WTC11 (cell line): ENCODE results near the gene TBC1D22B. TPM values are rescaled to one million over a fixed set of nuclear protein-coding genes. Genes with fewer than 3 reads are reported as not detected.

Experiments used
- ATAC-seq: fragments of 200-7000 bp; cut with Tn5 transposase; 2 replicates; pipeline ENCODE4 v1.10.0; 2021; ENCODE audit warnings: mild to moderate bottlenecking, moderate library complexity
- CTCF ChIA-PET: fragments of 300-600 bp; sonication (Branson Sonifier 250); formaldehyde crosslinking; loops from one replicate; lab custom pipeline; 2021; ENCODE audit warnings: antibody characterized with exemption; lab: Charles Lee
- POLR2A ChIA-PET: fragments of 350-600 bp; sonication (Branson Sonifier 250); formaldehyde crosslinking; loops from one replicate; lab custom pipeline; 2021; ENCODE audit warnings: antibody characterized with exemption; lab: Charles Lee
- DNase-seq: peaks from one replicate; pipeline ENCODE4 v3.0.0; 2021; ENCODE audit warnings: low spot score
- H3K27ac Mint-ChIP-seq: 2 replicates; pipeline ENCODE4 v1.8.0; 2021; ENCODE audit warnings: mixed read lengths
- H3K27me3 Mint-ChIP-seq: 2 replicates; pipeline ENCODE4 v1.8.0; 2021; ENCODE audit warnings: low read depth, mild to moderate bottlenecking, moderate library complexity, mixed read lengths
- H3K36me3 Mint-ChIP-seq: 2 replicates; pipeline ENCODE4 v1.8.0; 2021; ENCODE audit warnings: mixed read lengths
- H3K4me1 Mint-ChIP-seq: 2 replicates; pipeline ENCODE4 v1.8.0; 2022; ENCODE audit warnings: mixed read lengths
- H3K4me3 Mint-ChIP-seq: 2 replicates; pipeline ENCODE4 v1.8.0; 2021; ENCODE audit warnings: mild to moderate bottlenecking, moderate library complexity, mixed read lengths
- H3K9me3 Mint-ChIP-seq: 2 replicates; pipeline ENCODE4 v1.8.0; 2021; ENCODE audit warnings: mixed read lengths
- ATF1 ChIP-seq: sonication (generic); formaldehyde crosslinking; IDR thresholded peaks from 2 replicates; pipeline ENCODE4 v1.8.1; 2023; ENCODE audit warnings: mild to moderate bottlenecking, moderate library complexity, missing genetic modification reagents
- ATF6 ChIP-seq: sonication (generic); formaldehyde crosslinking; IDR thresholded peaks from 2 replicates; pipeline ENCODE4 v1.8.1; 2023; ENCODE audit warnings: mild to moderate bottlenecking, missing genetic modification reagents
- CREM ChIP-seq: sonication (generic); formaldehyde crosslinking; IDR thresholded peaks from 2 replicates; pipeline ENCODE4 v1.8.1; 2022; ENCODE audit warnings: mild to moderate bottlenecking, missing genetic modification reagents, moderate library complexity
- E2F1 ChIP-seq: sonication (generic); formaldehyde crosslinking; IDR thresholded peaks from 2 replicates; pipeline ENCODE4 v1.8.0; 2022; ENCODE audit warnings: mild to moderate bottlenecking, missing genetic modification reagents
- E2F5 ChIP-seq: sonication (generic); formaldehyde crosslinking; IDR thresholded peaks from 2 replicates; pipeline ENCODE4 v1.8.1; 2022; ENCODE audit warnings: mild to moderate bottlenecking, moderate library complexity, missing genetic modification reagents
- EMX1 ChIP-seq: fragments of 250-450 bp; sonication (Bioruptor Pico); IDR thresholded peaks from 2 replicates; pipeline ENCODE4 v1.8.0; 2021; ENCODE audit warnings: mild to moderate bottlenecking
- GRHL2 ChIP-seq: fragments of 250-450 bp; sonication (Bioruptor Pico); IDR thresholded peaks from 2 replicates; pipeline ENCODE4 v1.8.0; 2022; ENCODE audit warnings: mild to moderate bottlenecking, moderate library complexity; ENCODE audit not compliant: insufficient replicate concordance, severe bottlenecking
- JAZF1 ChIP-seq: fragments of 250-450 bp; sonication (Bioruptor Pico); IDR thresholded peaks from 2 replicates; pipeline ENCODE4 v1.9.0; 2021; ENCODE audit warnings: moderate library complexity, mild to moderate bottlenecking, inconsistent platforms
- NR3C1 ChIP-seq: sonication (generic); formaldehyde crosslinking; conservative IDR thresholded peaks from 2 replicates; pipeline ENCODE4 v1.8.1; 2023; ENCODE audit warnings: low read depth, mild to moderate bottlenecking, missing genetic modification reagents
- OVOL2 ChIP-seq: fragments of 250-450 bp; sonication (Bioruptor Pico); IDR thresholded peaks from 2 replicates; pipeline ENCODE4 v1.9.0; 2021; ENCODE audit warnings: mild to moderate bottlenecking, borderline replicate concordance
- RELA ChIP-seq: sonication (generic); formaldehyde crosslinking; IDR thresholded peaks from 2 replicates; pipeline ENCODE4 v1.8.1; 2022; ENCODE audit warnings: missing genetic modification reagents, mild to moderate bottlenecking, borderline replicate concordance
- TEAD4 ChIP-seq: sonication (generic); formaldehyde crosslinking; IDR thresholded peaks from 2 replicates; pipeline ENCODE4 v1.8.0; 2022; ENCODE audit warnings: mild to moderate bottlenecking, missing genetic modification reagents
- USF1 ChIP-seq: sonication (generic); formaldehyde crosslinking; IDR thresholded peaks from 2 replicates; pipeline ENCODE4 v1.8.0; 2022; ENCODE audit warnings: mild to moderate bottlenecking, missing genetic modification reagents
- USF2 ChIP-seq: sonication (generic); formaldehyde crosslinking; IDR thresholded peaks from 2 replicates; pipeline ENCODE4 v1.8.1; 2023; ENCODE audit warnings: mild to moderate bottlenecking, missing genetic modification reagents, moderate library complexity
- ZBTB43 ChIP-seq: sonication (generic); formaldehyde crosslinking; IDR thresholded peaks from 2 replicates; pipeline ENCODE4 v1.8.1; 2023; ENCODE audit warnings: mild to moderate bottlenecking, missing genetic modification reagents
- ZNF121 ChIP-seq: sonication (generic); formaldehyde crosslinking; IDR thresholded peaks from 2 replicates; pipeline ENCODE4 v1.8.0; 2023; ENCODE audit warnings: missing genetic modification reagents
- ZNF219 ChIP-seq: sonication (generic); formaldehyde crosslinking; IDR thresholded peaks from 2 replicates; pipeline ENCODE4 v1.8.0; 2023; ENCODE audit warnings: missing genetic modification reagents, mild to moderate bottlenecking, borderline replicate concordance
- ZNF532 ChIP-seq: fragments of 250-450 bp; sonication (Bioruptor Pico); IDR thresholded peaks from 2 replicates; pipeline ENCODE4 v1.9.0; 2021; ENCODE audit warnings: mild to moderate bottlenecking, borderline replicate concordance
- total RNA-seq: library from RNA; stranded (reverse); gene quantifications from 3 replicates; pipeline ENCODE4 v1.2.3, GENCODE V29; 2021

Gene TBC1D22B
- total RNA-seq, 1 experiment from 2014 or later: 16.4 TPM

- TF ChIP-seq CREM (CRISPR knock-in tag) (no peak), TEAD4 (CRISPR knock-in tag) (no peak), ATF1 (CRISPR knock-in tag) (no peak)
These were observed 113.8 kb downstream of the TBC1D22B start (continued) for GRCh38 chr6:37371154-37372083.

- Mint-ChIP-seq H3K4me1 (no peaks in the 10 kb centered on the region), H3K4me3 (no peak overlapping the region), H3K36me3 (peaks cover 35% of the 10 kb centered on the region; the same call in 1 of the 2 replicates), H3K9me3 (no peaks in the 10 kb centered on the region), H3K27ac (no peak overlapping the region), H3K27me3 (no peaks in the 10 kb centered on the region)
- ChIA-PET POLR2A (no interaction called here), CTCF (no interaction called here)
- ATAC-seq (no peak), DNase-seq (no peak)
- no peak for TF ChIP-seq GRHL2
- TF ChIP-seq EMX1 (CRISPR knock-in tag): no peak
- TF ChIP-seq USF1 (CRISPR knock-in tag): no peak
- TF ChIP-seq E2F1 (CRISPR knock-in tag): no peak
- TF ChIP-seq ZNF532 (CRISPR knock-in tag): no peak
- no peak for TF ChIP-seq ZBTB43 (CRISPR knock-in tag)
- no peak for TF ChIP-seq ZNF121
- no peak for TF ChIP-seq USF2 (CRISPR knock-in tag)
- no peak for TF ChIP-seq JAZF1
- no peak for TF ChIP-seq ZNF219 (CRISPR knock-in tag)
- no peak for TF ChIP-seq OVOL2
- no peak for TF ChIP-seq ATF6 (CRISPR knock-in tag)
- no peak for TF ChIP-seq RELA (CRISPR knock-in tag)
- TF ChIP-seq E2F5: no peak
- TF ChIP-seq NR3C1 (CRISPR knock-in tag): no peak
These were observed 114.5 kb downstream of the TBC1D22B start for GRCh38 chr6:37372116-37372515.
